NOMO-1 treated with dmso at 0.1 percent for 144 hours (cell line): ENCODE data around the gene AP4E1.
"Not testable (repeated sequence)": the region's sequence is repeated elsewhere in the genome, so short reads cannot be mapped to it uniquely, and the experiment has no call there.

Experiments used
- DNase-seq: peaks from one replicate; lab custom pipeline; 2025; ENCODE audit not compliant: unreplicated experiment; lab: John Stamatoyannopoulos, UW

The AP4E1 gene

GRCh38 chr15:50943638-50944037 is 35.2 kb downstream of the AP4E1 start:
- no peak for DNase-seq

GRCh38 chr15:50944672-50945071 is 36.2 kb downstream of the AP4E1 start:
- DNase-seq, result no peak

DNA sequence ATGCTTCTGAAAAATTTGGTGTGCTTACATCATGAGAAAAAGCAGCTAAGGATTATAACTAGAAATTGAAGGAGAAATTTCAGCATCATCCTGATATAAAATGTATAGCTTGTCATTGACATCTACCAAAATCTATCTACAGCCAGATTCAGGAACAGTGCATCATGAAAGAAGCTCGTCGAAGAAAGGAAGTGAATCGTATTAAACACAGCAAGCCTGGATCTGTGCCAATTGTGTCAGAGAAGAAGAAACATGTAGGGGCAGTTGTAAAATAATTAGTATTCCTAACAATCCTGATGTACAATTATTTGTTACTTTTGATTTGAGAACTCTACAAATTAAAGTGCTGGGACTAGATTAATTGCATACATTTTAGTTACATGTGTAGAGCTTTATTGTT is 37.2 kb downstream of the AP4E1 start:
- DNase-seq, result no peak

GRCh38 chr15:50950745-50951144 is 42.3 kb downstream of the AP4E1 start:
- not testable (repeated sequence) for DNase-seq

DNA sequence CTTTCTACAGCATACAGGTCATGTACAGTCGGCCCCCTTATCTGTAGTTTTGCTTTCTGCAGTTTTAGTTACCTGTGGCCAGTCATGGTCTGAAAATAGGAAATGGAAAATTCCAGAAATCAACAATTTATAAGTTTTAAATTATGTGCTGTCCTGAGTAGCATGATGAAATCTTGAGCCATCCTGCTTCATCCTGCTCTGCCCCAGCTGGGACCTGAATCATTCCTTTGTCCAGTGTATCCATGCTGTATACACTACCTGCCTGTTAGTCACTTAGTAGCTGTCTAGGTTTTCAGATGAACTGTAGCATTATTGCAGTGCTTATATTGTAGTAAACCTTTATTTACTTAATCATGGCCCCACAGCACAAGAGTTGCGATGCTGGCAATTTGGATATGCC is 44.8 kb downstream of the AP4E1 start:
- no peak for DNase-seq

DNA sequence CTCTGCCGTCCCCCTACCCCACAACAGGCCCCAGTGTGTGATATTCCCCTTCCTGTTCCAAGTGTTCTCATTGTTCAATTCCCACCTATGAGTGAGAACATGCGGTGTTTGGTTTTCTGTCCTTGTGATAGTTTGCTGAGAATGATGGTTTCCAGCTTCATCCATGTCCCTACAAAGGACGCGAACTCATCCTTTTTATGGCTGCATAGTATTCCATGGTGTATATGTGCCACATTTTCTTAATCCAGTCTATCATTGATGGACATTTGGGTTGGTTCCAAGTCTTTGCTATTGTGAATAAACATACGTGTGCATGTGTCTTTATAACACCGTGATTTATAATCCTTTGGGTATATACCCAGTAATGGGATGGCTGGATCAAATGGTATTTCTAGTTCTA is 46.4 kb downstream of the AP4E1 start:
- DNase-seq, result not testable (repeated sequence)

DNA sequence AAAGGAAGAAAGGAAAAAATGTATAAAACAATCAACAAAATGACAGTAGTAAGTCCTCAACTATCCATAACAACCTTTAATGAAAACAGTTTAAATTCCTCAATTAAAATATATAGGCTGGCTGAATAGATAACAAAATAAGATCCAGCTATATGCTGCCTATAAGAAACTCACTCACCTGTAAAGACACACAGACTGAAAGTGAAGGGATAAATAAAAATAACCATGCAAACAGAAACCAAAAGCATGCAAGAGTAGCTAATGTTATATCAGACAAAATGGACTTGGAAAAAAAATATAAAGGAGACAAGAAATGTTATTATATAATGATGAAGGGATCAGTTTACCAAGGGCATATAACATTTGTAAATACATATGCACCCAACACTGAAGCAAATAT is 51.2 kb downstream of the AP4E1 start:
- DNase-seq, result no peak

- no peak for DNase-seq
Observed at GRCh38 chr15:50964075-50964474, 55.6 kb downstream of the AP4E1 start.

GRCh38 chr15:50968353-50968752 is 59.9 kb downstream of the AP4E1 start:
- no peak for DNase-seq

- no peak for DNase-seq
Observed at GRCh38 chr15:50970524-50970923, 62.0 kb downstream of the AP4E1 start.

DNA sequence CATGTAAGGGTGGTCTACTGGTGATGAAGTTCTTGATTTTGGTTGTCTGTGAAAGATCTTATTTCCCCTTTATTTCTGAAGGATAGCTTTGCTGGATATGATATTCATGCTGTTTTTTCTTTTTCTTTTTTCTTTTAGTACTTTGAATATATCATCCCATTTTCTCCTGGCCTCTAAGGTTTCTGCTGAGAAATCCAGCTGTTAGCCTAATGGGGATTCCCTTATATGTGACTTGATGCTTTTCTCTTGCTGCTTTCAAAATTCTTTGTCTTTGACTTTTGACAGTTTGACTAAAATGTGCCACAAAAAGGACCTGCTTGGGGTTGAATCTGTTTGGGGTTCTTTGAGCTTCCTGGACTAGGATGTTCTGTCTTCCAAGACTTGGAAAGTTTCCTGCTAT is 62.6 kb downstream of the AP4E1 start:
- DNase-seq, result no peak

GRCh38 chr15:50971542-50971941 is 63.1 kb downstream of the AP4E1 start:
- no peak for DNase-seq

DNA sequence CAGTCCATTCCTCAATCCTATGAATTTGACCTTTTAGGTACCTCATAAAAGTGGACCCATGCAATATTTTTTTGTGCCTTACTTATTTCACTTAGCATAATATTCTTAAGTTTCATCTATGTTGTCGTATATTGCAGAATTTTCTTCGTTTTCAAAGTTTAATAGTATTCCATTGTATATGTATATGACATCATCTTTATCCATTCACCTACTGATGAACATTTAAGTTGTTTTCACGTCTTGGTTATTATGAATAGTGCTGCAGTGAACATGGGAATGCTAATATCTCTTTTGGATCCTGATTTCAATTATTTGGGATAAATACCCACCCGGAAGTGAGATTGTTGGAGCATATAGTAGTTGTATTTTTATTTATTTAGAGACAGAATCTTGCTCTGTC is 65.1 kb downstream of the AP4E1 start:
- DNase-seq, result no peak

GRCh38 chr15:50977162-50977561 is 68.7 kb downstream of the AP4E1 start:
- DNase-seq, result no peak

DNA sequence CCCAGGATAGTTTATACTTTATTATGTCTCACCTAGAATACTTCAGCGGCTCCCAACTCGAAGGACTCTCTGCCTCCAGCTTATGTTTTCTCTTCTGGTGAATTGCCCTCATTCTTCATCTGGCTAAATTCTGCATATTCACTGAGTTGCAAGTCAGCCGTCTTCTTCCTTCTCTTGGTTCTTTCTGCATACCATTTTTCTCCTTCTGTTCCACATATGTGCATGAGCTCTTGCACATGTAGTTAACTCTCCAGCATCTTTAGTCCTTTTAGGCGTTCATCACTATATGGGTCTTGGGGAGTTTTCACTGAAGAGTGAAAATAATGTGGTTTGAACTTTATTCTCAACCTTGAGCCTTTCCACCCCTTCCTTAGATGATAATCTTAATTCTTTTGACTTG is 70.1 kb downstream of the AP4E1 start:
- no peak for DNase-seq

DNA sequence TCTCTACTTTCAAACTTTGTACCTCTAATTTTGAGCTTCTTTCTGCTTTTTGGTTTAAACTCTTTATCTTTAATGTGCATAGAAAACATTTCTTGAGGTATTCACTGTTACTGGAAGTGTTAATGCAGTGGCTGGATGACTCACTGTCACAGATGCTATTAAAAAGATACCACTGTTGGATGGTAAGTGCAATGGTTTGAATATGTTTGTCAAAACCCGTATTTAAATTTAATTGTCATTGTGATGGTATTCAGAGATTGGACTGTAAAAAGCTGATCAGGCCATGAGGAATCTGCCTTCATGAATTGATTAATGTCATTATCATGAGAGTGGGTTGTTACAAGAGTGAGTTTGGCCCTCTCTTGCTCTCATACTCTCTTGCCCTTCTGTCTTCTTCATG is 70.6 kb downstream of the AP4E1 start:
- DNase-seq, result no peak

GRCh38 chr15:50993598-50993997 is 85.1 kb downstream of the AP4E1 start:
- DNase-seq, result no peak

GRCh38 chr15:50996641-50997040 is 88.2 kb downstream of the AP4E1 start:
- DNase-seq, result no peak

GRCh38 chr15:50997371-50998051 is 89.0 kb downstream of the AP4E1 start:
- DNase-seq, result no peak

DNA sequence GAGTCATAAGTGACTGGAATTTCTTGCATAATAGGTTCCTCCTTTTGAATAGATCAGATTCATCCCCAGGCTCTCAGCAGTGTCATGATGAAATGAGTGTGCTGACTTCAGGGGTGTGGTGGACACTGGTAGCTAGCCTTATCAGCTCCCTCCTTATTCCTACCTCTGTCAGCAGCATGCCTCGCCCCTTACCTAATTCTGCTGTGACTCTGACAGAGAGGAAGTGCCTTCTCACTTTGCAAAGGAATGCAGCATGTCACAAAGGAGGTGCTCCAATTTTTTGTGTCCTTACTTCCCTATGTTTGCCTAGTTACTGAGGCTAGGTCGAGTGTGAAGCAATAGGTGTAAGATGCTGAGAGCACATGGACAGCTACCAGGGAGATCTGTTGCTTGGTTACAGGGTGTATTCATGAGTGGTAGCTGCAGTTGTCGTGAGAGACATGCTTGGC is 95.6 kb downstream of the AP4E1 start:
- peak; percentile 57 for DNase-seq

GRCh38 chr15:51006336-51006985 is 98.0 kb downstream of the AP4E1 start:
- no peak for DNase-seq

DNA sequence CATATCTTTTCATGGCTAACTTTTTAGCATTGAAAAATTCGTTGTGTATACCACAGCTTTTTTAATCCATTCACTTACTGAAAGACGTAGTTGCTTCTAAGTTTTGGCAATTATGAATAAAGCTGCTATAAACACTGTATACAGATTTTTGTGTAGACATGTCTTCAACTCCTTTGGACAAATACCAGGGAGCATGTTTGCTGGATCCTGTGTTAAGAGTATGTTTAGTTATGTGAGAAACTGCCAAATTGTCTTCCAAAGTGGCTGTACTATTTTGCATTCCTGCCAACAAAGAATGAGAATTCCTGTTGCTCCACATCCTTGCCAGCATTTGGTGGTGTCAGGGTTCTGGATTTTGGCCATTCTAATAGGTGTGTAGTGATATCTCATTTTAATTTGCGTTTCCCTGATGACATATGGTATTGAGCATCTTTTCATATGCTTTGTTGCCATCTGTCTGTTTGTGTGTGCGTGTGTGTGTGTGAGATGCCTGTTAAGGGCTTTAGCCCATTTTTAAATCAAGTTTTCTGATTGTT is 98.7 kb downstream of the AP4E1 start:
- no peak for DNase-seq

- DNase-seq, result no peak
Observed at GRCh38 chr15:51011212-51011611, 102.7 kb downstream of the AP4E1 start.
